Measurements from ENCODE around the gene TAC1. TPM values are rescaled to one million over a fixed set of nuclear protein-coding genes. Genes with fewer than 3 reads are reported as not detected.

Gene TAC1
- total and polyA plus RNA-seq, 12 donors = 1.3 to 12.0 (median 4.3) TPM; not detected in 1

GRCh38 chr7:97752215-97752614 lies 20.3 kb downstream of the TAC1 start:
- no peaks in the 10 kb centered on the region for H3K27me3 ChIP-seq
- H3K4me1 ChIP-seq (replicated peaks in 1 of 2) = no peaks in the 10 kb centered on the region
- 47 to 55% (median 48%) methylated on average over 1 of the region's 1 CpG for WGBS, 4 donors
- no peaks in the 10 kb centered on the region for H3K36me3 ChIP-seq (replicated peaks in 1 of 2)
- no peaks in the 10 kb centered on the region for H3K9me3 ChIP-seq (replicated peaks in 1 of 3)
- DNase-seq = no peak
- TF ChIP-seq CTCF (IDR thresholded peaks at IDR 0.05) = no peak
- no peak for TF ChIP-seq POLR2A (IDR thresholded peaks at IDR 0.05)
- H3K27ac ChIP-seq = no peak overlapping the region
- no peak overlapping the region for H3K4me3 ChIP-seq
- intact Hi-C loops (cut with DNase I) = no loop called here

- Histone ChIP-seq H3K4me1 (replicated peaks in 1 of 2) (no peaks in the 10 kb centered on the region), H3K4me3 (no peak overlapping the region), H3K36me3 (replicated peaks in 1 of 2) (no peaks in the 10 kb centered on the region), H3K27ac (no peak overlapping the region), H3K27me3 (no peaks in the 10 kb centered on the region), H3K9me3 (replicated peaks in 1 of 3) (no peaks in the 10 kb centered on the region)
- 49 to 60% (median 57%) methylated on average over 2 of the region's 2 CpGs for WGBS, 4 donors
- no peak for TF ChIP-seq CTCF (IDR thresholded peaks at IDR 0.05)
- TF ChIP-seq POLR2A (IDR thresholded peaks at IDR 0.05) = no peak
- intact Hi-C loops (cut with DNase I) = no loop called here
- DNase-seq = no peak
These were observed 25.9 kb downstream of the TAC1 start for GRCh38 chr7:97757824-97758223.

GRCh38 chr7:97770850-97771249 lies 39.0 kb downstream of the TAC1 start:
- TF ChIP-seq POLR2A (IDR thresholded peaks at IDR 0.05) = no peak
- TF ChIP-seq CTCF (IDR thresholded peaks at IDR 0.05) = no peak
- H3K27ac ChIP-seq = no peak overlapping the region
- H3K27me3 ChIP-seq = no peaks in the 10 kb centered on the region
- DNase-seq = no peak
- H3K36me3 ChIP-seq (replicated peaks in 1 of 2) = no peaks in the 10 kb centered on the region
- intact Hi-C loops (cut with DNase I) = no loop called here
- no peaks in the 10 kb centered on the region for H3K4me1 ChIP-seq (replicated peaks in 1 of 2)
- 61 to 71% (median 67%) methylated on average over 4 to 5 of the region's 5 CpGs for WGBS, 4 donors
- H3K4me3 ChIP-seq = no peak overlapping the region
- no peaks in the 10 kb centered on the region for H3K9me3 ChIP-seq (replicated peaks in 1 of 3)

- H3K4me3 ChIP-seq = no peak overlapping the region
- H3K27me3 ChIP-seq = no peaks in the 10 kb centered on the region
- 62 to 67% (median 64%) methylated on average over 6 of the region's 6 CpGs for WGBS, 4 donors
- no peaks in the 10 kb centered on the region for H3K9me3 ChIP-seq (replicated peaks in 1 of 3)
- H3K36me3 ChIP-seq (replicated peaks in 1 of 2) = no peaks in the 10 kb centered on the region
- intact Hi-C loops (cut with DNase I) = no loop called here
- no peaks in the 10 kb centered on the region for H3K4me1 ChIP-seq (replicated peaks in 1 of 2)
- TF ChIP-seq CTCF (IDR thresholded peaks at IDR 0.05) = no peak
- DNase-seq = no peak
- H3K27ac ChIP-seq = no peak overlapping the region
These were observed 39.7 kb downstream of the TAC1 start for GRCh38 chr7:97771576-97771975.

All from adrenal gland (tissue), 12 donors.